Fibroblast of peridontal ligament (primary cell): ENCODE measurements around the gene DGKH.
A peak's percentile ranks its signal among the peaks of the same experiment; 100 is the strongest.
"Not testable (repeated sequence)": the region's sequence is repeated elsewhere in the genome, so short reads cannot be mapped to it uniquely, and the experiment has no call there.

Source experiments
- DNase-seq: peaks from one replicate; pipeline ENCODE4 v3.0.0-alpha.2; 2010; ENCODE audit errors: extremely low read depth

DGKH gene

DNA sequence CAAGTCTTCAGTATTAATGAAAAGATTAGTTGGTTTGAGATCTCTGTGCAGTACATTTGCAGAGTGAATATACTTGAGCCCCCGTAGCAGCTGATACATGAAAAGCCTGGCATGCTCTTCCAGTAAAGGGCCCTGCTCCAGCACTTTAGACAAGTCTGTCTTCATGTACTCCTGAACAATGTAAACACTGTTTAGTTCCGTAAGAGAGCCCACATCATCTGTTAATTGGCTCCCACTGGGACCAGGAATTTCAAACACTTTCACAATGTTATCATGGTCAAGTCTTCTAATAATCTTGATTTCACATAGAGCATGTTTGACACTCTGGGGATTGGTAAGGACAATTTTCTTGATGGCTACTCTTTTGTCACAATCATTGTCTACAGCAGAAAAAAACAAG lies 22.2 kb downstream of the DGKH start:
- DNase-seq, result not testable (repeated sequence)

DNA sequence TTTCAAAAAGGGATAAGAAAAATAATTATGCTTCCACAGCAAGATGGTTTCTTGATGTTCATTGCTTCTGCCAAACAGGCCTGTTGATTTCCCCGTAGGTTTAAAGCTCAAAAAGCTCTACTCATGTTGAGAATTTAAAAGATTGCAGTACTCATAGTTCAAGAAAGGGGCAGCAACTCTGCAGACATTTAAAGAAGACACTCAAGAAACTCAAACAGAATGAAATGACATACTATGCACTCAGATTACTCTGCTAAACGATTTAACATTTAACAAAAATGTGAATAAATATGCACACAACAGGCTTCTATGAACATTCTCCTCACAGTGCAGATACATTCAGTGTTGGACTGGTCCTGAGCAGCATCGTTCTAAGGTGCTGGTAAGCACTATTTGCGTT lies 22.7 kb downstream of the DGKH start:
- DNase-seq, result not testable (repeated sequence)

DNA sequence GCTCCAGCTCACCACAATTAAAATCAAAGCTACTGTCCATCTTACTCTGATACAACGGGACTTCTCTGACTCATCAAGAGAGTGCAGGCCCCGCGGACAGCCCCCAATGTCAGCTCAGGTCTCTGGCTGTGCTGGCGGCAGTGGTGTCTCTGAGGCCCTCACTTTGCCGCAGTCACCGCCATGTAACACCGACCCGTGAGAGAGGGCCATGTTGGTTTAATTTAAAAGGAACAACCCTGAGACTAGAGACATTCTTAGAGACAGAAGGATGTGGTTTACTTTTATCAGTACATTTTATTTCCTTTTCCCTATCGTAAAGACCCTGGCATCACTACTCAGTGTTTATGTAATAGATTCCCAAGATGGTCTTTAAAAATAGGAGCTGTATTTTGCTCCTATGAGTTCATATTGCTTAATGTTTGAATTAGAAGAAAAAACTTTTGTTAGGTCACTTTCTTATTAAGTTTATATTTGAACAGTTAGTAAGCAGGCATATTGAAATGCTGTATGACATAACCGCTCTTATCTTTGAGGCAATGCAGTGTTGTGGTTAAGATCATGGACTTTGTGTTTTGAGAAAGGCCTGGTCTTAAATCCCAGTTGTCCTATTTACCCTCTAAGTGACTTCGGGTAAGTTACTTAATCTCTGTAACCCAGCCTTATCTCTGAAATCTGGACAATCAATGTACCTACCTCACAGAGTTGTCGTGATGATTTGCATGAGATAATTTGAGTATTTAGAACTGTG lies 23.4 kb downstream of the DGKH start:
- DNase-seq, result no peak

DNA sequence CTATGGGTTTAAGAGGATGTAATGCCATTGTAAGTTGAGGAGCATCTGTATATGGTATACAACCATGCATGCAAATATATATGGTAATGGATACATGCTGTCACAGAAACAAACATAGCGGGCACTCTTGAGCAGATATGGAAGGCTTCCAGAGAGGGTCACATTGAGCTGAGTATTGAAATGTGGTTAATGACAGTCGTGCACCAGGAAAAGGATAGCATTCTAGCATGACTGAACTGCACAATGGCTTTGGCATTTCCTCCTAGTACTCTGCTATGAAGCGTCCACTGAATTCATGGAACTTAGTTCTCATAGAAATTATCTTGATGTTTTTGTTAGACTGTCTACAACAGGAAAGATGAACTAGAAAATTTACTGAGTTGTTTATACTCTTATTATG lies 25.2 kb downstream of the DGKH start:
- no peak for DNase-seq

DNA sequence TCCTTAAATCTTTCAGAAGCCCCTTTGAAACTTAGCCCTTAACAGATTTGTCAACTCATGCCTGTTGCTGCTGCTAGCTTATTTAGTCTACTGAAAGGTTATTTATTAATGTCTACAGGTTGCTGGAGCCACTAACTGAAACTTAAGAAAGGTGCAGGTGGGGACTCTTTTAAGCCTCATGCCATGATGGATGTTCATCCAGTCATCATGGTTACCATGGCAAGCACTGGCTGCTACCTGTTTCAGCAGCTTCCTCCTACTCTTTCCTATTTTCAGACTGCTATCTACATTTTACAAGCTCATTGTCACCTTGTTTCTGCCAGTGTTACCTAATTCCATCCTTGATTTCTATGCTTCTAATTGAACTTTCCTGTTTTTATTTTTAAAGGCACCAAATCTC lies 27.1 kb downstream of the DGKH start:
- no peak for DNase-seq

DNA sequence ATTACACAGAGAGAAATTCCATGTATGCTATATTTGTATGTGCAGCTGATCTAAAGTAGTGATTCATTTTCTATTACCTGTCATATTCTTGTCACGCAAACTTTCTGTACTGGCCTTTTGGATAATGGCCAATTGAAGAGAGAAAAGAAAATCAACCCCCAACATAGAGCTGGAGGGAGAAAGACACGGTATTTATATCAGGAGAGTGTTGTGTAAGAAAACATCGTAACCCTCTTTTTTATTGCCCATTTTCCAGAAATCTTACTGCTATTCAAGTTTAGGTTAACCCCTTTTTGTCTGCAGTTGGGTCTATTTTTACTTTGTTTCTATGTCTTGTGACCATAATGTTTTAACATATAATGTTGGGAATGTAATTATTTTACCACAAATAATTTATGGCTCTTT lies 27.9 kb downstream of the DGKH start:
- no peak for DNase-seq

DNA sequence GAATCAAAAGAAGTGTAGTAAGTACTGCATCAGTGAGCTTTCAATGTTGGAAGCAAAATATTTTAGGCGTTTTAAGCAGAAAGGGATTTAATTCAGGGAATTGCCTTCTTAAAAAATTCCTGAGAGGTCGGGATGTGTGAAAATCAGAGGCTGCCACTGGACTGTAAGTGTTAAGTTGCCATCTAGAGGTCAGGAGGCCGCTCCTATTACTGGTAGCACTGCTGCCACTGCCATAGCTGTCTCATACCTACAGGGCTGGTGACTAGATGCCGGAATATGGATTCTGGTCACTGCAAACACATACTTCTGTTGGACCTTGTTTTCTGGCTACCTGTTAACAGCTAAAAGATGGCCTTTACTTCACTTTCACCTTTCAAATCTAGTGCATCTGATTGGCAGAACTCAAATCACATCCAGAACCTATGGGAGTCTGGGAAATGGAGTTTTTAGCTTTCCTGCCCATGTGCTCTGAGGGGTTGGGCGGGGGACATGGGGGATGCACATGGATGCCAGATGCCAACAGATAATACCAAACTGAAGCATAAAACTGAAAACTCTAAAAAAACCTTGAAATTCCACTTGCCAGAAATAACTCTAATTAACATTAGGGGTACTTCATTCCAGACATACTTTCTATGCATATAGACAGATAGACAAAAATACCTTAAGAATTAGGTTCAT lies 29.8 kb downstream of the DGKH start:
- no peak for DNase-seq

DNA sequence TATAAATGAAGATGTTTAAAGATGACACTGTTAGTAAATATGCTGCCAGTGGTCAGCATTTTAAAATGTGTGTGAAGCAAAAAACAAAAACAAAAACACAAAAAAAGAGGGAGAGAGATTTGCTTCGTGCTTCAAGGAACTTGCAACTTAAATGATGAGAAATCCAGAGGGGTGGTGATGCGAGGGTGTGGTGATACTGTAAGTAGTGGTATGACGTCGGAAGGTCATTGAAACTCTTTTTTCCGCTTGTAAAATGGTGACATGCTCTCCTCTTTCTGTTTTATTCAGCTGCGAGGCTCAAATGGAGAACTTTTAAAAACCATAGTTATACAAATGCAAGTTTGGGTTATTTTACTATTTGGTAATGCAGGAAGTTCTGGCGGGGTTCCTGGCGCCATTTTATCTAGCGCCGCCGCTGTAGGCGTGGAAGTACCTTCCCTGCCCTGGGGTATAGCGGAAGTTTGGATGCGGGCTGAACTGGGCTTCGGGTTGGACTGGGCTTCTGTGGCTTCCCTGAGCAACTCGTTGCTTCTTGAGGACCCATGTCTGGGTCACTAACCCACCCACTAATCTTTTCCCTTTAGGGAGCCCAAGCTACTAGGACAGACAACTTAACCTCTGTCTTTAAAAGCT lies 34.8 kb downstream of the DGKH start:
- DNase-seq, result no peak

DNA sequence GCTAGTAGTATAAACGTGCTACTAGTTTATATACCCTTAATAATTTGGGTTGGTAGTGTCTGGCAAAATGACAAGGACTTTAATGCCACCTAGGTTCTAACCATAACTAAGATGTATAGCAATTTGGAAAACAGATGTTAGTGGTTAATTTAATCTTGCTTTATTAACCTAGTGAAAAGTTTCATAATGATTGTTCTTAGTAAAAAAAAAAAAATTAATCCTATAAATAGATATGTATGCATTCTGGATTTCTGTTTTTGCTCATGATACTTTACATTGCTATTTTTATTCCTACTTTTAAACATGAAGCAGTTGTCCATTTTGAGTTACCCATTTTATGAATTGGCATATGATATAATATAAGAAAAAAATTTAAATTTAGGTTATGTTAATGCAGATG lies 36.3 kb downstream of the DGKH start:
- no peak for DNase-seq

DNA sequence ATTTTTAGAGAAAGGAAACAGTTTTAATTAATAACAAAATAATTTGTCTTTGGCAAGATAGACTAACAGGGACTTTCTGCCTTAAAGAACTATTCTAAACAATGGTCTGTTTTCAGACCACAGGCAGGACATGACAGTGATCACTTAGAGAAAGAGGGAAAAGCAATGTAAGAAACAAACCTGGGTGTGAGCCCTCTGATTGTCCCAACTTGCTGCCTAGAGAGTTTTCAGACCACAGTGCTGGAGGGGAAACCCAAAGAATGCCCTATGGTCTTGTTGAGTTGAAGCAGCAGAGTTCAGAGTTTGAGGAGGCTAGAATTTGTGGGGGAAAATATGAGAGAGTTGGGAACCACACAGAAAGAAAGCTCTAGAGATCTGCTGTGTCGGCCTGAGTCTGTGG lies 38.1 kb downstream of the DGKH start:
- DNase-seq, result no peak

DNA sequence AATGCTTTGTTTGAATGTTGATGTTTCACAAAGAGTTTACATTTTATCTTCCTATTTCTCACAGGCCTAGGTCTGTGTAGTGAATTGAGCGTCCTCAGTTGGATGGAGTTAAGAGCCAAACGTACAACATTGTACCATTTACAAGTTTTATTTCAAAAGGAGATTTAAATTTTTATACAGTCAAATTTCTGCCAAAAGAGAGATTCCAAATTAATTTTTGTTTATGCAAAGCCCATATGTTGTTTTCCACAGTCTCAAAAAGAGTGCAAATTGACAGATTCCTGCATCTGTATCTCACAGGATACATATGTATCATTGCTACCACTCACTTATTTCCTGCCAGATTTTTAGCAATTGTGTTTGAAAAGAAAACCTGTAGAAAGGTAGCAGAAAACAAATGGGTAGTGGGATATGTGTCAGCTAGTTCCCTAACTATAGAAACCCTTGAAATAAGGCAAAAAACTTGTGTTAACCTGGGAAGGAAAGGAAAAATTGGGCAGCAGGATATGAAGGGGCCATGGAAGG lies 46.1 kb downstream of the DGKH start:
- DNase-seq, result no peak

DNA sequence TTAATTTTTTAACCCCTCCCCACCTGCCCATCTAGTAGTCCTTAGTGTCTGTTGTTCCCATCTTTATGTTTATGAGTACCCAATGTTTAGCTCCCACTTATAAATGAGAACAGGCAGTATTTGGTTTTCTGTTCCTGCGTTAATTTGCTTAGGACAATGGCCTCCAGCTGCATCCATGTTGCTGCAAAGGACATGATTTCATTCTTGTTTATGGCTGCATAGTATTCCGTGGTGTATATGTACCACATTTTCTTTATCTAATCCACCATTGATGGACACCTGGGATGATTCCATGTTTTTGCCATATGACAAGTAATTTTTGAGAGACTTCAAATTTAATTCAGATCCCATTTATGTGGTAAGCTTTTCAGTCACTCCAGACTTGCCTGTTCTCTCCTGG lies 47.8 kb downstream of the DGKH start:
- DNase-seq, result not testable (repeated sequence)

DNA sequence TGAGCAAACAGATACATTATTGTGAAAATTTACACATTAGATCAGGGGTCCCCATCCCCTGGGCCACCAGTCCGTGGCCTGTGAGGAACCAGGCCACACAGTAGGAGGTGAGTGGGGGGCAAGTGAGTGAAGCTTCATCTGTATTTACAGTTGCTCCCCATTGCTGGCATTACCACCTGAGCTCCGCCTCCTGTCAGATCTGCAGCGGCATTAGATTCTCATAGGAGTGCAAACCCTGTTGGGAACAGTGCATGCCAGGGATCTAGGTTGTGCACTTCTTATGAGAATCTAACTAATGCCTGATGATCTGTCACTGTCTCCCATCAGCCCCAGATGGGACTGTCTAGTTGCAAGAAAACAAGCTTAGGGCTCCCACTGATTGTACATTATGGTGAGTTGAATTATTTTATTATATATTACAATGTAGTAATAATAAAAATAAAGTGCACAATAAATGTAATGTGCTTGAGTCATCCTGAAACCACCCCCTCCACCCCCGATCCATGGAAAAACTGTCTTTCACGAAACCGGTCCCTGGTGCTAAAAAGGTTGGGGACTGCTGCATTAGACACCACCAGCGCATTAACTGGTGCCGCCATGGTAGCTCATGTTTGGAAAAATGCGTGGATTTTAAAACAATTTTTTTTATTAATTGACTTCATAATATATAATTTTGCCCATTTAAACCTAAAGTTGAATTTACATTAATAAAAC lies 51.7 kb downstream of the DGKH start:
- no peak for DNase-seq

DNA sequence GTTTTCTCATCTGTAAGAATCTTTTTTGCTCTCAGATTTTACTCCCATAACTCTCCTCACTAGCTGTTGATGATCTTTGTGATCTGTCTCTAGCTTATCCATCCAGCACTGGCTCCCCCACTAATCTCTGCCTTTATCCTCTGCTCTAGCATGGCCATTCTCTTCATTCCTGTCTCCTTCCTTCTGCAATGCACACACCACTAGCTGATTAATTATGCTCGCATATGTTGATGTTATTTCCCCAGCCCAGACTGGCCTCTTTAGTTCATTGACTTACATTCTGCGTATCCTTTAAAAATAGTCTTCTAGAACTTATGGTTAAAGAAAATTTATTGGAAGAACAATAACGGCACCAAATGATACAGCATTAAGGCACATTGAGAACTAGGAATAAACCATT lies 52.5 kb downstream of the DGKH start:
- no peak for DNase-seq

DNA sequence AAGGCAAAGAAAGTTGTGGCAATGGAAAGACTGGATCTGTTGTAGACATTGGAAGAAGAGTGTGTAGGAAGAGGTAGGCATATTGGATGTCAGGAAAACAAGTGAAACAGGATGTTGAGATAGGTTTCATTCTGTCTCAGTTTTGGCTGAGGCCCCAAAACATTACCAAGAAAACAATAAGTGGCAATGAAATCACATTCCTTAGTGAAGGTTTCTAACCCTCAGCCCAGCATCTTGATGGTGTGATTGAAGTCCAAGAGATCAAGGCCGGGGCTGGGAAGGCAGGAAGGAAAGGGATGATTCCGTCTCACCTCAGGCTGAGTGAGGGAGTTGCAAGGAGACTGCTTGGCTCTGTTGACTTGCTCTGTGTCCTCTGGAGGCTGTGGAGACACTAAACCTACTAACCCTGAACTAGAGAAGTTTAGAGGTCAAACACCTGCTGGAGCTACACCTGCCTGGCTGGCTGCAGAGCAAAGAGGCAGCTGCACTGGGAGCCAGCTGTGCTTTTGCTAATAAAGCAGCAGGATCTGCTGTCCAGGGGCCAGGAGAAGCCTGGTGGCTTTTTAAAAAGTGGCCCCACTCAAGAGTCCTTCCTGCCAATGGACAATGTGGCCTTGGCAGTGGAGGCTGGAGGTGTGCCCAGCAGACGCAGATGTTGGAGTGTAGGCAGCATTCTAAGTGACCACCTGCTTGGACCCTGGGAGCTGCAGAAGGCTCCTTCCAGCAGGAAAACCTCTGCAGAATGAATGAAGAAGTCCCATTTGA lies 53.6 kb downstream of the DGKH start:
- DNase-seq, result no peak

DNA sequence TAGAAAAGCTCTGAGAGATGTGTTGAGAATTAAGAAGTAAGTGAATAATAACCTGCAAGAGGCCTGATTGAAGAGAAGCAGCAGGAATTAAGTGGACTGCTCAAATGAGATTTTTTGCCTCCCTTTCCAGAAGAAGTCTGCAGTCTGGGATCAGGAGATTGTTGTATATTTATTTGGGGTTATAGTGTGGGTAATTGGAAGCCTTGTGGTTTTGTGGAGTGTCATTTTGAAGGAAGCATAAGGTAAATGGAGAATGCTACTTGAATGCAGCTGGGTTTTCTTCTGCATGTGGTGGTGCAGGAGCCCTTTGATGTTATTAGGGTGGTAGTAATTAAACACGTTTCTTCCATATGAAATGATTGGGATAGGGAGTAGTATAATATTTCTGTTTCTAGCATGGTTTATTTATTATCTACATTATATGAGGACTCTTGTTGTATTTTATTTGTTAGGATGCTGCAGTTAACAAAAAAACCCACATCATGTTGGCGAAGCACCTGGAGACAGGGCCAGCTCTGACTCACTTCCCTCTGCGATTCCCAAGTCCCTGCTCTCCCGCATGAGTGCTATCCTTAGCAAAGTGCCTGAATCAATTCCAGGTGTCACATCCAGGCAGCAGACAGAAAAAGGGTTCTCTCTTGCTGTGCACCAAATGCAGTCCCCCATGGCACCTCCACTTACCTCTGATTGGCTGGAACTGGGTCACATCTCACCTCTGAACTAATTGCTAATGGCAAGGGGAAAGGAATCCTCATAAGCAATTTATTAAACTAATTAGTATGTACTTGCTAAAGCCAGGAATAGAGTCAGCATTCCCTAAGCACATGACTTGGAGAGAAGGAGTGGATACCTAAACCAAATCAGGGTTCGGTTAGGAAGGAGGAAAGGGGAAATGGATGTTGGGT lies 54.8 kb downstream of the DGKH start:
- peak; percentile 31 for DNase-seq

DNA sequence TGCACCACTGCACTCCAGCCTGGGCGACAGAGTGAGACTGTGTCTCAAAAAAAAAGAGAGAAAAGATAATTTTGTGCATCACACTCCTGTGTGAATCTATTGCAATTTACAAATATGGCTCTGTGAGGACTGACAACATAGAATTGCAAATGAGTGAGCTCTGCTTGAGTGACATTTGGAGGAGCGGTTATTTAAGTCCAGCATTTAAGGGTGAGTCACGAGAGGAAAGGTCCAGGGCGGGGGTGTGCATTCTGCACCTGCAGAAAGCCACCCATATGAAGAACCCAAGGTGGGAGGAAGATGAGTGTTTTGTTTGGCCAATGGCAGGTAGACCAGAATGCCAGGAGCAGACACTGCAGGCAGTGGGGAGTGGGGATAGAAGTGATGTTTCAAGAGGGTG lies 58.5 kb downstream of the DGKH start:
- no peak for DNase-seq

DNA sequence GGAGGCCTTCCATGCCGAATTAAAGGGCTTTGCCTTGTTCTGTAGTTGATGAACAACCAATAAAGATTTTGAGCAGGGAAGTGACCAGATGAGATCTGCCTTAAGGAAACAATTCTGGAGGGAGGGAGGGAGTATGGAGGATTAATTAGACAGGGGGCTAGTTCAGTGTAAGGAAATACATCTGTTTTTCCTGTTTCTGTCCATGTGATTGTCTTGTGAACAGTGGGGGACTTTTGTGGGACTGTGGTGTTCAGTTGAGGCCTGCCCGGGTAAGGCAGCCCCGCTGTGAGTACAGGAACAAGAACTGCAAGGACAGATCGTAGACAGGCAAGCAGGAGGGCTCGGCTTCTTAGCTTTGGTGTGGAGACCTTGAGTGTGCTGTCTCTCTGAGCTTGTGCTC lies 59.0 kb downstream of the DGKH start:
- no peak for DNase-seq

DNA sequence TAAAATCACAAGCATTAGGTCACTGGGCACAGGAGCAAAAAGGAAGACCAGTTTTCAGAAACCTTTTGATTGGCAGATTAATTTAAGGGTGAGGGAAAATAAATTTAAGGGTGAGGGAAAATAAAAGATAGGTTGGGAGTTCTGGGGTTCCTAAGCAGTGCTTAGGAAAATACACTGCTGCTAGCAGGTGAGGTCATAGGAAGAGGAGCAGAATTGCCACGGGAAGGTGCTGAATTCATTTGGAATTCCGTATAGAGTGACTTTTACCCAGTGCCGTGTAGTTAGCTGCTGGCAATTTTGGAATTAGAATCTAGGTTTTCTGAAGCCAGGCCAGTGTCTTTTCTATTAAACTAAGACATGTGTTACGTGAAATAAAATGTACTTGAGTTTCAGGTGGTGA lies 59.8 kb downstream of the DGKH start:
- DNase-seq, result no peak

DNA sequence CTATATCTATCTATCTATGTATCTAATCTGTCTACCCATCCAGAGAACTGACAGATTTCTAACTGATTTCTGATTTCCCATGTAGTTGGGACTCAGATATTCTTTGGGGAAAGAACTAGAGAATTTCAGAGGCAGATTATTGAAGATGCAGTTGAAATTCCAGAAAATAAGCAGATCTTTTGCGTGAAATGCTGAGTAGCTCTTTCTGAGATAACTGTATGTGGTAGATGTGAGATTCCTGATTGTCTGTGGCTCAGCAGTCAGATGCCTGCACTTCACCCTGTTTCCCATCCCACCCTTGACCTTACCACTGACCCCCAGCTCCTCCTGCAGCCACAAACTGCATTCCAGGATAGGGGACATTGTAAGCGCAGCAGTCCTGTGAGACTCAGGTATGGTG lies 61.5 kb downstream of the DGKH start:
- no peak for DNase-seq
